H1 (cell line): Measurements from ENCODE around the gene MB. TPM values are rescaled to one million over a fixed set of nuclear protein-coding genes. Genes with fewer than 3 reads are reported as not detected.

Source experiments
- CTCF ChIA-PET: fragments of 300-600 bp; sonication (Branson Sonifier 250); formaldehyde crosslinking; loops from one replicate; lab custom pipeline; 2021; ENCODE audit not compliant: partially characterized antibody; lab: Charles Lee
- POLR2A ChIA-PET: fragments of 300-600 bp; sonication (Branson Sonifier 250); formaldehyde crosslinking; loops from one replicate; lab custom pipeline; 2021; ENCODE audit warnings: inconsistent platforms; ENCODE audit not compliant: partially characterized antibody; lab: Charles Lee
- DNase-seq, 2 experiments: peaks; one replicate each; pipeline versions ENCODE4 v3.0.0 to v3.0.0-alpha.2; 2010 to 2022; ENCODE audit warnings: low spot score in 2 of 2, low read depth in 1 of 2, mixed read lengths in 1 of 2
- FAIRE-seq: peaks from 2 replicates; lab custom pipeline; 2011; peaks lifted over from hg19 to GRCh38; lab: Jason Lieb, UNC
- H2AFZ ChIP-seq: 2 replicates; pipeline ENCODE4 v1.8.1; 2012; ENCODE audit warnings: low read length, inconsistent platforms
- H2AK5ac ChIP-seq: 2 replicates; pipeline ENCODE4 v1.6.1; 2013; ENCODE audit warnings: low read depth, low read length
- H2BK120ac ChIP-seq: replicated peaks from 2 replicates; pipeline ENCODE3; 2013; ENCODE audit warnings: low read depth, low read length, inconsistent platforms
- H2BK12ac ChIP-seq: 2 replicates; pipeline ENCODE4 v1.6.1; 2013; ENCODE audit warnings: low read depth, low read length
- H2BK15ac ChIP-seq: 2 replicates; pipeline ENCODE4 v1.6.1; 2013; ENCODE audit warnings: low read length
- H2BK20ac ChIP-seq: 2 replicates; pipeline ENCODE4 v1.6.1; 2013; ENCODE audit warnings: low read length
- H2BK5ac ChIP-seq: 2 replicates; pipeline ENCODE4 v1.6.1; 2013; ENCODE audit warnings: low read depth, low read length
- H3K14ac ChIP-seq: 2 replicates; pipeline ENCODE4 v1.6.1; 2013; ENCODE audit warnings: inconsistent platforms; ENCODE audit not compliant: insufficient read length
- H3K18ac ChIP-seq: 2 replicates; pipeline ENCODE4 v1.6.1; 2013; ENCODE audit warnings: low read length; ENCODE audit errors: extremely low read depth
- H3K23ac ChIP-seq: 2 replicates; pipeline ENCODE4 v1.6.1; 2013; ENCODE audit warnings: inconsistent platforms; ENCODE audit not compliant: insufficient read length
- H3K23me2 ChIP-seq: 2 replicates; pipeline ENCODE4 v1.6.1; 2013; ENCODE audit warnings: low read depth, low read length
- H3K27ac ChIP-seq: 2 replicates; pipeline ENCODE4 v1.6.1; 2011; ENCODE audit warnings: low read depth, low read length, inconsistent platforms
- H3K27me3 ChIP-seq, 4 experiments: replicated peaks in 1 of 4; 1 replicate in 1 of 4; 2 replicates in 3 of 4; pipeline versions ENCODE4 v1.6.1 to v1.8.1; 2011 to 2013; ENCODE audit warnings: low read length in 3 of 4, mild to moderate bottlenecking in 3 of 4, inconsistent platforms in 2 of 4, mixed read lengths in 2 of 4, moderate library complexity in 1 of 4; ENCODE audit not compliant: control insufficient read depth in 3 of 4, insufficient read depth in 3 of 4; ENCODE audit errors: extremely low read depth in 1 of 4
- H3K36me3 ChIP-seq, 4 experiments: 2 replicates each; pipeline versions ENCODE4 v1.6.1 to v1.8.1; 2011 to 2013; ENCODE audit warnings: mild to moderate bottlenecking in 4 of 4, low read length in 3 of 4, moderate library complexity in 2 of 4, control low read depth in 1 of 4, inconsistent platforms in 1 of 4; ENCODE audit not compliant: insufficient read depth in 4 of 4, control insufficient read depth in 2 of 4
- H3K4ac ChIP-seq: replicated peaks from 2 replicates; pipeline ENCODE3; 2013; ENCODE audit warnings: low read length, low read depth, mixed read lengths, inconsistent platforms; ENCODE audit not compliant: insufficient read length
- H3K4me1 ChIP-seq, 4 experiments: replicated peaks in 1 of 4; 1 replicate in 1 of 4; 2 replicates in 3 of 4; pipeline versions ENCODE4 v1.6.1 to v1.8.1; 2011 to 2013; ENCODE audit warnings: low read length in 3 of 4, inconsistent platforms in 2 of 4, mixed read lengths in 1 of 4; ENCODE audit not compliant: insufficient read depth in 4 of 4, control insufficient read depth in 3 of 4
- H3K4me2 ChIP-seq, 2 experiments: 2 replicates each; pipeline versions ENCODE4 v1.6.1 to v1.8.1; 2011 to 2013; ENCODE audit warnings: low read depth in 2 of 2, low read length in 2 of 2, control low read depth in 1 of 2, inconsistent platforms in 1 of 2, mild to moderate bottlenecking in 1 of 2; ENCODE audit not compliant: insufficient read depth in 1 of 2
- H3K4me3 ChIP-seq, 4 experiments: fragments of 200-600, 300-600 bp in 1 of 4; sonication (generic), shearing (Covaris generic), sonication (Bioruptor Twin) in 1 of 4; 2 replicates each; pipeline versions ENCODE4 v1.5.1 to v1.8.1; 2011 to 2016; ENCODE audit warnings: low read length in 4 of 4, low read depth in 3 of 4, control low read depth in 2 of 4, inconsistent platforms in 2 of 4, mild to moderate bottlenecking in 2 of 4, mixed read lengths in 1 of 4, moderate library complexity in 1 of 4; ENCODE audit not compliant: insufficient read depth in 2 of 4; ENCODE audit errors: extremely low read depth in 1 of 4
- H3K56ac ChIP-seq: replicated peaks from 2 replicates; pipeline ENCODE3; 2013; ENCODE audit warnings: low read depth, mild to moderate bottlenecking, mixed read lengths, low read length, inconsistent platforms; ENCODE audit not compliant: insufficient read length
- H3K79me1 ChIP-seq: 2 replicates; pipeline ENCODE4 v1.6.1; 2013; ENCODE audit warnings: low read depth, low read length, control low read depth
- H3K79me2 ChIP-seq, 2 experiments: 2 replicates each; pipeline versions ENCODE4 v1.6.1 to v1.8.1; 2012 to 2013; ENCODE audit warnings: low read length in 2 of 2, mild to moderate bottlenecking in 2 of 2, inconsistent platforms in 1 of 2; ENCODE audit not compliant: insufficient read depth in 2 of 2, control insufficient read depth in 1 of 2
- H3K9ac ChIP-seq, 4 experiments: replicated peaks in 1 of 4; 1 replicate in 1 of 4; 2 replicates in 3 of 4; pipeline versions ENCODE4 v1.6.1 to v1.8.1; 2011 to 2013; ENCODE audit warnings: low read depth in 3 of 4, low read length in 3 of 4, control low read depth in 2 of 4, mild to moderate bottlenecking in 2 of 4, moderate library complexity in 2 of 4, inconsistent platforms in 1 of 4; ENCODE audit errors: extremely low read depth in 1 of 4
- H3K9me3 ChIP-seq, 2 experiments: 2 replicates each; pipeline versions ENCODE4 v1.6.1 to v1.8.1; 2012 to 2013; ENCODE audit warnings: mild to moderate bottlenecking in 2 of 2, moderate library complexity in 2 of 2, control low read depth in 1 of 2, inconsistent platforms in 1 of 2, low read depth in 1 of 2, low read length in 1 of 2, mixed read lengths in 1 of 2; ENCODE audit not compliant: insufficient read depth in 2 of 2
- H4K20me1 ChIP-seq, 2 experiments: replicated peaks in 1 of 2; 2 replicates each; pipeline versions ENCODE3 to v1.8.1; 2011 to 2013; ENCODE audit warnings: inconsistent platforms in 2 of 2, low read length in 2 of 2, mild to moderate bottlenecking in 1 of 2; ENCODE audit not compliant: insufficient read depth in 2 of 2, control insufficient read depth in 1 of 2
- H4K5ac ChIP-seq: 2 replicates; pipeline ENCODE4 v1.6.1; 2013; ENCODE audit warnings: low read length, low read depth, mixed read lengths, inconsistent platforms; ENCODE audit not compliant: insufficient read length
- H4K8ac ChIP-seq: 2 replicates; pipeline ENCODE4 v1.8.0; 2013; ENCODE audit warnings: mild to moderate bottlenecking, moderate library complexity, low read length, inconsistent platforms; ENCODE audit not compliant: insufficient read depth; ENCODE audit errors: extremely low read depth
- H4K91ac ChIP-seq: replicated peaks from 2 replicates; pipeline ENCODE3; 2013; ENCODE audit warnings: low read length, mixed read lengths, inconsistent platforms; ENCODE audit not compliant: insufficient read length
- CHD2 ChIP-seq: IDR thresholded peaks from 2 replicates; pipeline ENCODE4 v1.6.1; 2012; ENCODE audit warnings: low read length, improper control_type of control experiment
- CREB1 ChIP-seq: IDR thresholded peaks from 2 replicates; pipeline ENCODE4 v1.6.1; 2012; ENCODE audit warnings: inconsistent platforms
- E2F6 ChIP-seq: IDR thresholded peaks from 2 replicates; pipeline ENCODE4 v1.6.1; 2012; ENCODE audit warnings: inconsistent platforms
- FOSL1 ChIP-seq: IDR thresholded peaks from 2 replicates; pipeline ENCODE4 v1.6.1; 2011; ENCODE audit warnings: mild to moderate bottlenecking, low read depth, low read length, moderate library complexity; ENCODE audit not compliant: insufficient read depth
- KDM4A ChIP-seq: IDR thresholded peaks from one replicate; pipeline ENCODE4 v1.7.1; 2012; ENCODE audit warnings: low read depth, mild to moderate bottlenecking, moderate library complexity, low read length, inconsistent platforms; ENCODE audit not compliant: severe bottlenecking
- MAFK ChIP-seq: IDR thresholded peaks from 2 replicates; pipeline ENCODE4 v1.6.1; 2012; ENCODE audit warnings: low read depth, mild to moderate bottlenecking, improper control_type of control experiment, low read length
- POLR2A ChIP-seq, 2 experiments: IDR thresholded peaks; 1 replicate in 1 of 2; 2 replicates in 1 of 2; pipeline ENCODE4 v1.6.1; 2011; ENCODE audit warnings: low read depth in 2 of 2, low read length in 2 of 2, mild to moderate bottlenecking in 2 of 2; ENCODE audit errors: control extremely low read depth in 1 of 2
- RFX5 ChIP-seq: IDR thresholded peaks from 2 replicates; pipeline ENCODE4 v1.6.1; 2011; ENCODE audit warnings: low read depth, low read length, improper control_type of control experiment, borderline replicate concordance
- TAF7 ChIP-seq: optimal IDR thresholded peaks from 2 replicates; pipeline ENCODE3; 2011; ENCODE audit warnings: low read depth, mild to moderate bottlenecking, inconsistent platforms, low read length, moderate library complexity, borderline replicate concordance
- TEAD4 ChIP-seq: IDR thresholded peaks from 2 replicates; pipeline ENCODE4 v1.6.1; 2012; ENCODE audit warnings: low read depth, low read length, inconsistent platforms, mixed read lengths
- WGBS, 2 experiments: shearing (Covaris generic) in 1 of 2; methylation state at CpG; one replicate each; pipeline versions ENCODE4 v1.1.6 to v1.1.7; 2013 to 2015; ENCODE audit warnings: low lambda C conversion rate in 2 of 2, mixed read lengths in 2 of 2, inconsistent platforms in 1 of 2, low coverage in 1 of 2, missing lambda C conversion rate in 1 of 2; ENCODE audit not compliant: insufficient replicate concordance in 2 of 2, insufficient coverage in 1 of 2, insufficient read length in 1 of 2; ENCODE audit errors: extremely low coverage in 1 of 2, missing lambda C conversion rate in 1 of 2; 5-methylcytosine and 5-hydroxymethylcytosine counted together
- polyA plus RNA-seq, 7 experiments: library from polyadenylated mRNA; depleted of rRNA in 3 of 7; stranded (reverse) in 5 of 7; unstranded in 2 of 7; fragments of >200 nt in 5 of 7; fragments of 200-250 nt in 2 of 7; gene quantifications; 1 replicate in 5 of 7; 2 replicates in 1 of 7; 4 replicates in 1 of 7; pipeline versions ENCODE4 v1.2.1 to v1.2.3, GENCODE V29; 2011 to 2013; ENCODE audit warnings: missing spikeins in 2 of 7, mixed read lengths in 2 of 7
- total RNA-seq: library from RNA; stranded (reverse); fragmentation: NEBNext Ultra II Directional; extraction: Animal tissue kit (Norgen Biotek cat#: 25700); gene quantifications from 2 replicates; pipeline ENCODE4 v1.2.1, GENCODE V29; 2021

Gene MB
- total and polyA plus RNA-seq, 2 of the 8 experiments (the other 6 are each of a cell fraction or from before 2014, with no cell fraction given): 1.5 TPM; not detected in 1

GRCh38 chr22:35630891-35631290 is 13.8 kb upstream of the MB start:
- H4K20me1 ChIP-seq: peaks cover 0 to 3% of the 10 kb centered on the region in 2 experiments
- H2AK5ac ChIP-seq: peak overlapping the region; percentile 1; the same call in 1 of the 2 replicates
- WGBS, 2 experiments: 94% methylated on average over 9 of the region's 9 CpGs; no CpG with 5 or more reads in 1 of the 2 experiments
- no peak overlapping the region for H3K56ac ChIP-seq
- no peaks in the 10 kb centered on the region; a peak in 1 of 8 replicates for H3K36me3 ChIP-seq
- peak overlapping the region; percentile 38; the same call in 1 of the 2 replicates for H3K18ac ChIP-seq
- H3K4me2 ChIP-seq: no peak overlapping the region
- TF ChIP-seq KDM4A (no peak), FOSL1 (no peak), CHD2 (no peak), TEAD4 (no peak), E2F6 (no peak), POLR2A (IDR thresholded peaks at IDR 0.05; ENCODE audit: control extremely low read depth in 1 of 2, low read depth in 2 of 2, low read length in 2 of 2) (no peak), CREB1 (no peak), RFX5 (no peak), TAF7 (no peak), MAFK (no peak)
- POLR2A ChIA-PET: interaction anchor here (0.5 to 1.3 kb wide), 5 partner anchors 10 to 435 kb away, joined by 3 to 5 read pairs (median 3); partner anchors contain the start of gene APOL6
- no peak overlapping the region for H2BK120ac ChIP-seq
- H4K91ac ChIP-seq: no peak overlapping the region
- H3K27ac ChIP-seq: no peak overlapping the region
- H3K4ac ChIP-seq: no peak overlapping the region
- no peak overlapping the region for H3K14ac ChIP-seq
- no peak overlapping the region for H3K23ac ChIP-seq
- no peaks in the 10 kb centered on the region for H3K79me2 ChIP-seq
- H3K9ac ChIP-seq: no peak overlapping the region
- H3K79me1 ChIP-seq: no peaks in the 10 kb centered on the region
- FAIRE-seq (no peak), DNase-seq (no peak)
- H4K8ac ChIP-seq: no peak overlapping the region
- no peak overlapping the region for H2BK20ac ChIP-seq
- H3K23me2 ChIP-seq: peaks cover 9% of the 10 kb centered on the region
- CTCF ChIA-PET: interaction anchor here (0.6 to 4.1 kb wide), 30 partner anchors 9 to 915 kb away, joined by 3 to 30 read pairs (median 4); no protein-coding TSS in a partner anchor
- 0 out of 2 replicates have a peak overlapping the region, but pooled peaks have one; percentile 1 for H2BK12ac ChIP-seq
- H2BK5ac ChIP-seq: no peak overlapping the region
- no peak overlapping the region for H3K4me3 ChIP-seq
- H2BK15ac ChIP-seq: 0 out of 2 replicates have a peak overlapping the region, but pooled peaks have one; percentile 2
- no peak overlapping the region for H2AFZ ChIP-seq
- peaks cover 0 to 2% (median 0%) of the 10 kb centered on the region in 4 experiments; a peak in 1 of 7 replicates for H3K27me3 ChIP-seq
- no peaks in the 10 kb centered on the region for H3K9me3 ChIP-seq
- peaks cover 0 to 18% (median 7%) of the 10 kb centered on the region in 4 experiments; a peak in 6 of 7 replicates for H3K4me1 ChIP-seq
- H4K5ac ChIP-seq: no peak overlapping the region
